Pancreas (tissue), 10 donors: Measurements from ENCODE around the gene MZT2B. TPM values are rescaled to one million over a fixed set of nuclear protein-coding genes. Genes with fewer than 3 reads are reported as not detected.
"Not testable (repeated sequence)": the region's sequence is repeated elsewhere in the genome, so short reads cannot be mapped to it uniquely, and the experiment has no call there.

ENCODE experiments used
- ATAC-seq, 4 donors: fragments of 200-7000 bp; cut with Tn5 transposase; one replicate each; pipeline versions ENCODE4 v1.8.0 to v1.9.1; 2020; ENCODE audit warnings: mild to moderate bottlenecking in 4 of 4, moderate library complexity in 4 of 4
- DNase-seq, 6 donors: peaks; one replicate each; pipeline ENCODE4 v3.0.0-alpha.2; 2020
- FAIRE-seq: peaks from 2 replicates; lab custom pipeline; 2012; peaks lifted over from hg19 to GRCh38; lab: Jason Lieb, UNC
- H3K27ac ChIP-seq, 4 donors: fragments of 200-600 bp; sonication (generic); 1 replicate in 3 of 4; 2 replicates in 1 of 4; pipeline versions ENCODE4 v1.5.0 to v1.8.0; 2020
- H3K27me3 ChIP-seq, 4 donors: fragments of 200-600 bp; one replicate each; pipeline ENCODE4 v1.8.0; 2021
- H3K36me3 ChIP-seq, 3 donors: fragments of 200-600 bp; sonication (generic) in 1 of 3; one replicate each; pipeline versions ENCODE4 v1.5.0 to v1.8.0; 2020 to 2021
- H3K4me1 ChIP-seq, 3 donors: fragments of 200-600 bp; one replicate each; pipeline ENCODE4 v1.8.0; 2021
- H3K4me3 ChIP-seq, 4 donors: fragments of 200-600 bp; sonication (generic) in 2 of 4; one replicate each; pipeline versions ENCODE4 v1.5.0 to v1.8.0; 2020 to 2021
- H3K9me3 ChIP-seq, 4 donors: fragments of 200-600 bp; one replicate each; pipeline ENCODE4 v1.8.0; 2021
- WGBS, 2 donors: extraction: QIAGEN DNeasy Blood & Tissue Kit; methylation state at CpG; one replicate each; pipeline ENCODE4 v1.1.7; 2013; 5-methylcytosine and 5-hydroxymethylcytosine counted together
- intact Hi-C, 3 donors: fragments of 100-400 bp; cut with DNase I; formaldehyde crosslinking; loops; one replicate each; pipeline versions ENCODE4 v1.11.1 to v1.14.2; 2022
- polyA plus RNA-seq, 2 donors: library from polyadenylated mRNA; stranded (reverse); fragments of 200-250 nt; gene quantifications; one replicate each; pipeline ENCODE4 v1.2.3, GENCODE V29; 2013
- total RNA-seq, 6 donors: library from RNA; stranded (reverse); fragmentation: NEBNext Ultra II Directional in 4 of 6; extraction: Animal tissue kit (Norgen Biotek cat#: 25700) in 4 of 6; gene quantifications; one replicate each; pipeline versions ENCODE4 v1.2.1 to v1.2.4, GENCODE V29; 2021 to 2023
- TF ChIP-seq, protein P1 (sequence below), 4 donors: fragments of 200-600 bp; sonication (generic) in 3 of 4; IDR thresholded peaks; one replicate each; pipeline versions ENCODE4 v1.5.0 to v1.8.0; 2021; ENCODE audit warnings: antibody characterized with exemption in 4 of 4
- donor health status: healthy with polysubstance abuse.
- donor health status: DM: no; HTN: no; CAD: no; lungs with moderate emphysema.
- donor health status: DM: no; HTN: no; CAD: no.
- donor health status: control.
- donor health status: control.
- donor health status: Bipolar disorder and iron deficiency.
- donor health status: DM: yes; HTN: yes; CAD: no.
- donor health status: DM: no; HTN: no; CAD: no.
- donor health status: DM: no; HTN: no; CAD: no.
- donor health status: DM: yes; HTN: yes; CAD: no.

The MZT2B gene
- total and polyA plus RNA-seq, 8 donors, result 126 to 279 (median 177) TPM

DNA sequence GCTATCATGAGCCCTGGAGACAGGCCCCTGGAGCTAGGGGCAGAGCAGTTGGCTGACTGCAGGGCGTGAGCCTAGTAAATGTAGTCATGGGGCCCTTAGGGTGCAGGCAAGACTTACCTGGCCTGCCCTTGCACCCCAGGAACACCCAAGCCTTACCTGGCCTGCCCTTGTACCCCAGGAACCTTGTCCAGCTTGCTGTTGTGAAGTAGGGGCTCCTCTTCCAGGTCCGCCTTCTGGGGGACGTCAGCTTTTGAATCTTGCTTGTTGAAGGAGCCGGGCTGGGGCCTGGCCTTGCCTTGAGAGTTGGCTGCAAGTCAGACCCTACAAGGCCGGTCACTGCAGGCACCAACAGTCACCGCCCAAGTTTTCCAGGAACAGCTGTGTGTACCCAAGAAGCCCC is 41.1 kb upstream of the MZT2B start:
- DNase-seq, ATAC-seq, FAIRE-seq, H3K4me1 ChIP-seq, H3K27me3 ChIP-seq, H3K9me3 ChIP-seq, H3K36me3 ChIP-seq, H3K4me3 ChIP-seq, H3K27ac ChIP-seq, intact Hi-C loops: not testable (repeated sequence)
- 95 to 97% methylated on average over 4 of the region's 6 CpGs for WGBS, 2 donors

DNA sequence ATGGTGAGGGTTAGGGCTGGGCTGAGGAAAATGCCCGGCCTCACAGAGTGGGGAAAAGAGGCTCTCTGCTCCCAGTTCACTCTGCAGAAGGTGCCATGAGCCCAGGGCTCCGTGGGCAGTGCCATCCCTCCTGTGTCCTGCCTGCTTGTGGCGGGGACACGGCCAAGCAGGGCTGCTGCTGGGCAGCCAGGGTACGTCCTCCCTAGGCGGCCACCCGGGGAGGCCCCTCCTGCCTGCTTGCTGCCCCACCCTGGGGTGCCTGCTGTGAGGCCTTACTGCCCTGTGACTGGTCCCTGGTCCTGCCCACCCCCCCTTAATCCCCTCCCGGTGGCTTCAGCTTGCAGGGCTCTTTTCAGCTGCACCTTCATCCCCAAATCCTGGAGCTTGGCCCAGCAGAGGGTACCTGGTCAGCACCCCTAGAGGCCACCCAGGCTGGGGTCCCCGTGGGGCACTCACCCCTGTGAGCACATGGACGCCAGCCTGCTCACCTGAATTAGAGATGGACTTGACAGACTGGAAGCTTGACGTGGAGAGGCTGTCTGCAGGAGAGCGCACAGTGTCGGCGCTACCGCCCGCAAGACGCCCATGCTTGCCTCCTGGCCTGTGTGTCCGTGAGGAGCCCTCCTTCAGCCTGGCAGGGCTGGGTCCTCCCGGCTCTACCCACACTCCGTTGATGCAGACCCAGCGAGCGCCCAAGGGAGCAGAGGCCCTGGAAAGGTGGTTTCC is 40.3 kb upstream of the MZT2B start:
- H3K27ac ChIP-seq, H3K36me3 ChIP-seq, H3K27me3 ChIP-seq, H3K4me1 ChIP-seq, H3K4me3 ChIP-seq, H3K9me3 ChIP-seq, DNase-seq, intact Hi-C loops, FAIRE-seq, ATAC-seq: not testable (repeated sequence)
- WGBS, 2 donors, result 75 to 81% methylated on average over 13 to 18 of the region's 22 CpGs

DNA sequence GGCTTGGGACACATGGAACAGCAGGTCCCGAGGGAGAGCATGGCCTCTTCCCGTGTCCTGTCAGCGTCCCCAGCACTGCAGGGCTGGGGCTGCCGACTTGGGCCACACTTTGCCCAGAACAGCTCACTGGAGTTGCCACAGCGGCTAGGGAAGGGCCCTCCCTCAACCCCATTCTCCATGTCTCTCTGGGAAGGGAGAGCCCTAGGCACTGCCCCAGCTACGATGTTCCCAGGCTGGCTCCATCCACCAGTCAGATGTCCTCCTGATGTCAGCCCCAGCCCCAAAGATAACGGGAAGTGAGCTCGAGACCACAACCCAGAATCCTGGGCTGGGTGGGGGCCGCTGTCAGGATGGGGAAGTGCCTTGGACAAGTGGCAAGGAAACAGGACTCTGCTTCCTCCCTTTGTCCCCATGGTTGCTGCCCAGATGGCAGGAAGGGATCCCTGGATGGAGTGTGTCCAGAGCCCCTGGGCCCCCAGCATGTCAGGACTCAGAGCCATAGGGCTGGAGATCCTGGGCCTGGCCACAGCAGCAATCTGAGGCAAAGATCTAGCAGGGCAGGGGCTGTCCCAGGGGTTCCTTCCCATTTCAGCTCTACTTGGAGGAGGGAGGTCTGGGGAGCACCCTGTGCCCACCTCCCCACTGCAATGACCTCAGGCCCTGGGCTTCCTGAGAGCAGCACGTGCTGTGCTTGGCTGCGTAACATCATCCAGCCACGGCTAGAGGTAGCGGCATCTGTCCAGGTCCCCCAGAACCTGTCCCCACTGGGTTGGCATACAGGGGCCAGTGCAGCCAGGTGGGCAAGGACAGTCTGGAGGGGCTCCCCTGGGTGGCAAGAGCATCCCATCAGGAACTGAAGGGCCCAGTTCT is 39.4 kb upstream of the MZT2B start:
- FAIRE-seq, H3K36me3 ChIP-seq, H3K9me3 ChIP-seq, H3K27me3 ChIP-seq, H3K4me3 ChIP-seq, ATAC-seq, intact Hi-C loops, H3K27ac ChIP-seq, H3K4me1 ChIP-seq: not testable (repeated sequence)
- peak in 1 of 6 donors; percentile 41 for DNase-seq
- 72 to 85% methylated on average over 12 to 13 of the region's 13 CpGs for WGBS, 2 donors

DNA sequence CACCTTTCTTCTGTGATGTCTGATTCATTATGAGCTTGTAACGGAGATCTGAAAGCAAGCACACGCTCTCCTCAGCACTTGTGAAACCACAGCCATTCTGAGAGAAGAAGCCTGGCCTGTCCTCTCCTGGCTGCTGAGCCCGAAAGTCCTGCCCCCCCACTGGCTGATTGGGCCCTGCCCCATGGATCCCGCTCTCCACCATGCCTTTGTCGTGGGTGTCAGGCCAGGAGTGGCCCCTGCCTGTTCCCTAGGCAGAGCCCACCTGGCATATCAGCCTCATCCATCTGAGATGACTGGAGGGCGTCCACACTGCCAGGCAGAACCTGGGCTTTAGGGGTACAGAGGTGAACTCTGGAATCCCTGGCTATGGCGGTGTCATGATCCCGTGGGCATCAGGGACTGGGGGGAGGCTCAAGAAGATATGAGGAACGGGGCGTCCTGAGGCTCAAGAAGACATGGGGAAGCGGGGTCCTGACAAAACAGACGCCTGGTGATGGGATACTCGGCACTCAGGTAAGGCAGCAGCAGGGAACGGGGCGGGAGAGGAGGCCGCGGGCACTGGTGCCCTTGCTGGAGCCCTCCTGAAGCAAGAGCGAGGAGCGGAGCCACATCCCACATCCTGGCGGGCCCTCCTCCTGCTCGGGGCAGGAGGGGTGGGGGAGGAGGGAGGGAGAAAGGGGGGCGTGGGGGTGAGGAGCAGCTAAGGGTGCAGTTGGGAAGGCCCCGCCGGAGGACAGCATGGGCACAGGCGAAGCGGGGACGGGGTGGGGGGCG is 38.6 kb upstream of the MZT2B start:
- H3K9me3 ChIP-seq, FAIRE-seq, H3K27ac ChIP-seq, H3K4me1 ChIP-seq, H3K36me3 ChIP-seq, intact Hi-C loops, H3K4me3 ChIP-seq, H3K27me3 ChIP-seq, ATAC-seq: not testable (repeated sequence)
- peak in 1 of 6 donors; percentile 49 for DNase-seq
- 58 to 69% methylated on average over 17 to 21 of the region's 28 CpGs for WGBS, 2 donors

DNA sequence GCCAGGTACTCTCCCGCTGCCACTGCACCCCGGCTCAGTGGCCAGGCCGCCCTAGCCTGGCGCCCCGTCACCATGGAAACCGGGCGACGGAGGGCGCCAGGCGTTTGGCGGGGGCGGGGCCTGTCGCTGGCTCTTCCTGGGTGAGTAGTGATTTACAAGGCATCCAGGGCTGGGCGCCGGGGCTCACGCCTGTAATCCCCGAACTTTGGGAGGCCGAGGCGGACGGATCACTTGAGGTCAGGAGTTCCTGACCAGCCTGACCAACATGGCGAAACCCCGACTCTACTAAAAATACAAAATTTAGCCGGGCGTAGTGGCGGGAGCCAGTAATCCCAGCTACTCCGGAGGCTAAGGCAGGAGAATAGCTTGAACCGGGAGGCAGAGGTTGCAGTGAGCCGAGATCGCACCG is 37.1 kb upstream of the MZT2B start, which contains the start of gene CCDC74B:
CCDC74B (minus strand) TSS at position 107 of the 409 bp plus-strand sequence. CDS start 116 bp downstream, outside the sequence.
- FAIRE-seq, H3K27me3 ChIP-seq, H3K9me3 ChIP-seq, H3K36me3 ChIP-seq, H3K4me1 ChIP-seq, H3K27ac ChIP-seq, intact Hi-C loops: not testable (repeated sequence)
- peak within 1 kb of the TSS in 2 of 4 donors; percentile 18 to 43 for H3K4me3 ChIP-seq
- peak in 5 of 6 donors; percentile 51 to 77 (median 65) for DNase-seq
- WGBS, 2 donors, result 3 to 5% methylated on average over 27 to 30 of the region's 30 CpGs
- peak; percentile 94 to 97 (median 96) for ATAC-seq

DNA sequence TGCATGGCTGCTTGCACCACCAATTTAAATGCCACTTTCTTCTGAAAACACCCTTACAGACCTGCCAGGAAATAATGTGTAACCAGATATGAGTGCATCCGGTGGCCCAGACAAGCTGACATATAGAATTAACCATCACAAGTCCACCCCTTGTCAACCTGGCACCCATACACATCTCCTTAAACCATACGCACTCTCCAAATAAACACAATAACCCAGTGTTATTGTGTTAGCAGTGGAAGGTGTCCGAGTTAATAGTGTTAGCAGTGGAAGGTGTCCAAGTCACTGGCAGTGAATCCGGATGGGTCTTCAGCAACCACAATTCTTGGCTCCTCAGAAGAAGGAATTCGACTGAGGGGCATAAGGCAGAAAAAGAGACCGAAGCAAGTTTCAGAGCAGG is 33.5 kb upstream of the MZT2B start:
- H3K4me3 ChIP-seq, ATAC-seq, intact Hi-C loops, FAIRE-seq, H3K9me3 ChIP-seq, H3K36me3 ChIP-seq, H3K27me3 ChIP-seq, H3K27ac ChIP-seq, H3K4me1 ChIP-seq, DNase-seq: not testable (repeated sequence)
- 41 to 43% methylated on average over 6 of the region's 6 CpGs for WGBS, 2 donors

DNA sequence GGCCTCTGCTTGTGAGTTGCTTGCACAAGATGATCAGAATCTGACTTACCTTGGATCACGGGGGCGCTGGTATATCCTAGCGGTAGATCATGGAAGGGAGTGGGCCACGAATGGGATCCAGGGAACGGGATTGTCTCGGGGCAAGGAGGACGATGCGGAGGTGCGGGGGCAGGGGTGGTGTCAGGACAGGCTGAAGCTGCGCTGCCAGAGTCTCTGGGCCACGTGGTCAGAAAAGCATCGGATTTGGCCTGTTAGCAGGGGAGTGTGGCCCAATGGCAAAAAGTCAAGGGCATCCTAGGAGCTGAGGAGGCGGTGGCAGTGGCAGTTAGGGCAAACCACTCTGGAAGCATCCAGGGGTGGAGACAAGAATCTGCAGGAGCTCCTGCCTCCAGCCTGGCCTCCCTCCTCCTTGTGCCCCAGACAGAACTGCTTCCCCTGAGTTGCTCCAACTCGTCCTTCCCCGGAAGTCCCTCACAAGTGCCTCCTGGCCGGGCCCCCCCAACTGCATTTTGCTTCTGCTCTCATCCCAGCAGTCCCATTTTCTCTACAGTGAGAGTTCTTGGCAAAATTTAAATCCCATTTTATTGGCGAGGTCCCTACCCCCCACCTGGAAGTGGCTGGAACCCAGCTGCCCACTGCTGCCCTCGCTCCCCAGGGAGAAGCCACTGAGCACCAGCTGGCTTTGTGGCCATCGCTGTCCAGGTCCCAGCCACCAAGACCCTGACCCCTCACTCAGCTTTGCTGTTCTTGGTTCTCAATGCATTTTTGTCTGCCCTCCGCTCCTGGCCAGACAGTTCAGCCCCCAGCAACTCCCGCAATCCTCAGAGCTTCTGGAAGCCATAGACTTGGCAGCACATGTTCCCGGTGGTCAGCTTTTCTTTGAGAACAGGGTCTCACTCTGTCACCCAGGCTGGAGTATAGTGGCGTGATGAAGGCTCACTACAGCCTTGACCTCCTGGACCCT is 31.6 kb upstream of the MZT2B start:
- TF ChIP-seq, protein P1, sequence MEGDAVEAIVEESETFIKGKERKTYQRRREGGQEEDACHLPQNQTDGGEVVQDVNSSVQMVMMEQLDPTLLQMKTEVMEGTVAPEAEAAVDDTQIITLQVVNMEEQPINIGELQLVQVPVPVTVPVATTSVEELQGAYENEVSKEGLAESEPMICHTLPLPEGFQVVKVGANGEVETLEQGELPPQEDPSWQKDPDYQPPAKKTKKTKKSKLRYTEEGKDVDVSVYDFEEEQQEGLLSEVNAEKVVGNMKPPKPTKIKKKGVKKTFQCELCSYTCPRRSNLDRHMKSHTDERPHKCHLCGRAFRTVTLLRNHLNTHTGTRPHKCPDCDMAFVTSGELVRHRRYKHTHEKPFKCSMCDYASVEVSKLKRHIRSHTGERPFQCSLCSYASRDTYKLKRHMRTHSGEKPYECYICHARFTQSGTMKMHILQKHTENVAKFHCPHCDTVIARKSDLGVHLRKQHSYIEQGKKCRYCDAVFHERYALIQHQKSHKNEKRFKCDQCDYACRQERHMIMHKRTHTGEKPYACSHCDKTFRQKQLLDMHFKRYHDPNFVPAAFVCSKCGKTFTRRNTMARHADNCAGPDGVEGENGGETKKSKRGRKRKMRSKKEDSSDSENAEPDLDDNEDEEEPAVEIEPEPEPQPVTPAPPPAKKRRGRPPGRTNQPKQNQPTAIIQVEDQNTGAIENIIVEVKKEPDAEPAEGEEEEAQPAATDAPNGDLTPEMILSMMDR (IDR thresholded peaks at IDR 0.05), result no peak
- no peak overlapping the region for H3K27ac ChIP-seq
- FAIRE-seq, result no peak
- H3K4me1 ChIP-seq, result no peaks in the 10 kb centered on the region
- intact Hi-C loops, result no loop called here
- H3K4me3 ChIP-seq, result no peak overlapping the region
- H3K9me3 ChIP-seq, result no peaks in the 10 kb centered on the region
- no peak for DNase-seq
- no peaks in the 10 kb centered on the region for H3K27me3 ChIP-seq
- 84 to 86% methylated on average over 23 of the region's 23 CpGs for WGBS, 2 donors
- H3K36me3 ChIP-seq, result peaks cover 0 to 5% (median 0%) of the 10 kb centered on the region in 3 donors
- ATAC-seq, result no peak

DNA sequence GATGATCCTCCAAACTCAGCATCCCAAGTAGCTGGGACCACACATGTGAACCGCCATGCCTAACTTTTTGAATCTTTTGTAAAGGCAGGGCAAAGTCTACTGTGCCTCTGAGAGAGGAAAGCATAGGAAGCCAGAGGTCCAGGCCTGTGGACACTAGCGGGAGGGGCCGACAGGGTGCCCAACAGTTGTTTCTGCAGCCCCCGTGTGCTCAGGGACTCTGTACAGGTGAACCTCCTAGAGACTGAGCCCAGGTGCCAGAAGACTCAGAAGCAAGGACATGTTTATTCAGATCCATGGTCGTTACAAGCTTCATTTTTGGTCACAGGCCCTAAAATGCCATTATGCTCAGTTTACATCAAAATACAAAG is 30.9 kb upstream of the MZT2B start:
- WGBS, 2 donors, result 68 to 71% methylated on average over 5 of the region's 5 CpGs
- H3K27ac ChIP-seq, intact Hi-C loops, ATAC-seq, DNase-seq, H3K4me3 ChIP-seq, H3K27me3 ChIP-seq, FAIRE-seq, H3K36me3 ChIP-seq, H3K4me1 ChIP-seq, H3K9me3 ChIP-seq: not testable (repeated sequence)

DNA sequence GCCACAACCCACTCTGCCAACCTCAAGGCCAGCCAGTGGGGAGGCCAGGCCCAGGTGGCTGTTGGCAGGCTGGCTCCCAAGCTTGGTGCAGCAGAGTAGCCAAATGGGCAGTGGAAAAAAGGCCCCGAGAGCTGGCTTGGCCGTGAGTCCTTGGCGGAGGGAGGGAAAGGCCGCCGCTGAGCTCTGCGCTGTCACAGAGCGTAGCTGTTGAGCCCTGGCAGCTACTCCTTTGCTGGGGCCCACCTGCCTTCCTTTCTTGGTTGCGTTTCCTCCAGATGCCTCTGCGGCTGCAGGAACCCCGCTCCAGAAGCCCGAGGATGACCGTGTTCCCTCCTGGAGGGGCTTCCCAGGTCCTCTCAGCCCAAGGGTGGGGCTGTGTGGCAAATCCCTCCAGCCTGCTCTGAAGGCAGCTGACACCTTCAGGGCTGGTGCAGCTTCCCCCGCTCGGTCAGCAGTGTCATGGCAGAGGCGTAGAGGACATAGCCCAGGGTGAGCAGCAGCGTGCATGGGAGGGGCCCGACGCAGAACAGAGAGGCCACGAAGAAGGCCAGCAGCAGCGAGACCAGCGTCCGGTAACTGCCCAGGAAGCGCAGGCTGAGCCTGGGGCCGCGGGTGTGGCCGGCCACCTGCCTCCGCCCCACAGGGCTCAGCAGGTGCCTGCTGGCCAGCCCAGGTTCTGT is 29.8 kb upstream of the MZT2B start:
- ATAC-seq, result not testable (repeated sequence)
- 93 to 95% methylated on average over 24 to 27 of the region's 27 CpGs for WGBS, 2 donors

More for the DNA sequence above, 29.8 kb upstream of the MZT2B start:
- intact Hi-C loops, H3K27ac ChIP-seq, H3K36me3 ChIP-seq, H3K4me1 ChIP-seq, FAIRE-seq, H3K4me3 ChIP-seq, DNase-seq, H3K9me3 ChIP-seq, H3K27me3 ChIP-seq: not testable (repeated sequence)
